ENCODE data around the gene PFKFB2.
A peak's percentile ranks its signal among the peaks of the same experiment; 100 is the strongest.

The PFKFB2 gene

GRCh38 chr1:207052911-207053769 is at the start of gene PFKFB2:
Gene PFKFB2, plus strand, starts transcription at chr1:207053275. Its CDS starts 1,443 bp downstream, at chr1:207054718.
- peak; percentile 100 for DNase-seq

- peak; percentile 43 for DNase-seq
These were observed 47.9 kb upstream of the PFKFB2 start for GRCh38 chr1:207004931-207005830.

- DNase-seq, result no peak
These were observed 47.0 kb upstream of the PFKFB2 start for GRCh38 chr1:207006083-207006482.

- DNase-seq, result no peak
These were observed 46.2 kb upstream of the PFKFB2 start for GRCh38 chr1:207006914-207007313.

GRCh38 chr1:207007352-207008033 is 45.6 kb upstream of the PFKFB2 start:
- DNase-seq, result no peak

- DNase-seq, result no peak
These were observed 43.8 kb upstream of the PFKFB2 start for GRCh38 chr1:207009182-207009850.

GRCh38 chr1:207009945-207010344 is 43.1 kb upstream of the PFKFB2 start:
- no peak for DNase-seq

- no peak for DNase-seq
These were observed 42.3 kb upstream of the PFKFB2 start for GRCh38 chr1:207010726-207011125.

- DNase-seq, result no peak
These were observed 39.6 kb upstream of the PFKFB2 start for GRCh38 chr1:207013321-207014085.

GRCh38 chr1:207014728-207015127 is 38.3 kb upstream of the PFKFB2 start:
- no peak for DNase-seq

- no peak for DNase-seq
These were observed 37.3 kb upstream of the PFKFB2 start for GRCh38 chr1:207015791-207016190.

GRCh38 chr1:207017615-207018559 is 35.2 kb upstream of the PFKFB2 start:
- DNase-seq, result no peak

GRCh38 chr1:207018707-207019106 is 34.4 kb upstream of the PFKFB2 start:
- no peak for DNase-seq

GRCh38 chr1:207019161-207019560 is 33.9 kb upstream of the PFKFB2 start:
- no peak for DNase-seq

- DNase-seq, result no peak
These were observed 33.4 kb upstream of the PFKFB2 start for GRCh38 chr1:207019661-207020060.

GRCh38 chr1:207020065-207020708 is 32.9 kb upstream of the PFKFB2 start:
- no peak for DNase-seq

GRCh38 chr1:207020709-207021107 is 32.4 kb upstream of the PFKFB2 start:
- DNase-seq, result no peak

- no peak for DNase-seq
These were observed 31.8 kb upstream of the PFKFB2 start for GRCh38 chr1:207021139-207021861.

- no peak for DNase-seq
These were observed 31.0 kb upstream of the PFKFB2 start for GRCh38 chr1:207021876-207022596.

Measured in NCI-H1092 (cell line).